ENCODE data around the gene CD200R1.
A peak's percentile ranks its signal among the peaks of the same experiment; 100 is the strongest.

Gene CD200R1, protein sequence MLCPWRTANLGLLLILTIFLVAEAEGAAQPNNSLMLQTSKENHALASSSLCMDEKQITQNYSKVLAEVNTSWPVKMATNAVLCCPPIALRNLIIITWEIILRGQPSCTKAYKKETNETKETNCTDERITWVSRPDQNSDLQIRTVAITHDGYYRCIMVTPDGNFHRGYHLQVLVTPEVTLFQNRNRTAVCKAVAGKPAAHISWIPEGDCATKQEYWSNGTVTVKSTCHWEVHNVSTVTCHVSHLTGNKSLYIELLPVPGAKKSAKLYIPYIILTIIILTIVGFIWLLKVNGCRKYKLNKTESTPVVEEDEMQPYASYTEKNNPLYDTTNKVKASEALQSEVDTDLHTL

DNA sequence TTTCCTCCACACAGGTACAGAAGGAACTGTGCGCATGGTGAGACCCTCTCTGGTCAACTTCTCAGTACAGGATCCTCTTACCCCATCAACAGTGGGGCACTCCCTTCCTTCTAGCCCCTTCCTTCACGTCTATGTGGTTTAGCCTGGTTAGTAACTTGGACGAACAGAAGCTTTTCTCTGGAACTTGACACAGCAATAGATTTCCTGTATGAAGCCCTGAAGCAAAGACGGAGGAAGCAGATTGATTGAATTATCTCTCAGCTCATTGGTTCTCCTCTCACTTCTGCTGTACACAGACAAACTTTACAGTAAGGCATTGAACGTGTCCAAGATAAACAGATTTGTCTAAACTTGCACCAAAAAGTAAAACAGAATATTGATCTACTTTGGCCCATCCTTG is at the start of gene CD200R1:
Gene CD200R1, minus strand, starts transcription at position 210 of the 400 bp plus-strand sequence. CDS start 246 bp downstream, outside the sequence.
- DNase-seq: no peak

DNA sequence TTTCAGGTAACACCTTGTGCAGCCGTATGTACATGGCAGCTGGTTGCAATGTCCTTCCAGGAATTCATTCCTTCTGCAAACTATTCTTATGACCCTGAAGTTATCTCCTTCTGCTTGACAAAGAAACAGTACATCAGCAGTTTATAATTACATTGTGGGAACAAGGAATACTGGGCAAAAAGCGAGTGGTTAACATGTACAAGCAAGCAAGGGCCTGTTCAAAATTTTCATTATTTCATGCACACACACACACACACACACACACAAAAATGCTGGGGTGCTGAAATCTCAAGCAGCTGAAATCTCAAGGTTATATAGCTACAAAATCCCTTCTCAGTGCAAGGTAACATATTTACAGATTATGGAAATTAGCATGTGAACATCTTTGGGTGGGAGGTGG is 46.6 kb upstream of the CD200R1 start:
- DNase-seq: no peak

DNA sequence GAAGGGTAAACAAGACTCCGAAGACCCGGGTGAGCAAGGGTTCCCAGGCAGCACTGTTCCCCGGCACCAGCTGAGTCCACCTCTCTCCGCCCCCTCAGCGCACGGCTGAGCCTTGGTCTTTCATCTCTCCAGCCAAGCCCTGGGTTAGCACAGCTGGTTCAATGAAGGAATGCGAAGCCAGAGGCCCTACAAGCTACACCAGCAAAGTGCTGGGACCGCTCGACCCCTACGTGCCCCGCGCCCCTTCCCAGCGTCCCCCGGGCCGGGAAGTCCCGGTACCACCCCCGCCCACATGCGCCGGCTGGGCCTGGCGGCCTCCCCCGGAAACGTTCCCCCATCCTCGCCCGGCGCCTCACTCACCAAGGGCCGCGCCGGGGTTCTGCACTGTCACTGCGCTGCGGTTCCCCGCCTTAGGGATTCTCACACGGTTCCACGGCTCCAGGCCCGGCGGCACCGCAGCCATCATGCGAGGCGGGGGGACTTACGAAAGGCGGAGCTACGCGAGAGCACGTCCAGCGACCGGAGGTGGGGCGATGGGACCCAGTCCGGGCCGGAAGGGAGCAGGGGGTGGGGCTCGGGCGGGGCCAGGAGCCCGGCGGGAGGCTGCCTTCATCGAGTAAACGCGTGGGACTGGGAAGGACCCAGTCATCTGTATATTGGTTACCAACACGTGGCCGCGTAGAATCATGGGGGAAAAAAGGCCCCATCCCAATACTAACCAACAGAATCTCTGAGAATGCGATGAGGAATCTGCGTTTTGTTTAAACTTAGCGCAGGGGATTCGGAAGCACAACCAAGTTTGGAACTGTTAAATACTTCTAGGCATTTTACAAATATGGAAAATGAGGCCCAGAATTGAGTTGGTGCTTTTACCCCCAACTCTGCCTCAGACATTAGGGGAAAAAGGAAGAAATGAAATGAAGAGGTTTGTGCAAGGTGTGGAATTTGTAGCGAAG is 44.6 kb upstream of the CD200R1 start:
- peak; percentile 77 for DNase-seq

DNA sequence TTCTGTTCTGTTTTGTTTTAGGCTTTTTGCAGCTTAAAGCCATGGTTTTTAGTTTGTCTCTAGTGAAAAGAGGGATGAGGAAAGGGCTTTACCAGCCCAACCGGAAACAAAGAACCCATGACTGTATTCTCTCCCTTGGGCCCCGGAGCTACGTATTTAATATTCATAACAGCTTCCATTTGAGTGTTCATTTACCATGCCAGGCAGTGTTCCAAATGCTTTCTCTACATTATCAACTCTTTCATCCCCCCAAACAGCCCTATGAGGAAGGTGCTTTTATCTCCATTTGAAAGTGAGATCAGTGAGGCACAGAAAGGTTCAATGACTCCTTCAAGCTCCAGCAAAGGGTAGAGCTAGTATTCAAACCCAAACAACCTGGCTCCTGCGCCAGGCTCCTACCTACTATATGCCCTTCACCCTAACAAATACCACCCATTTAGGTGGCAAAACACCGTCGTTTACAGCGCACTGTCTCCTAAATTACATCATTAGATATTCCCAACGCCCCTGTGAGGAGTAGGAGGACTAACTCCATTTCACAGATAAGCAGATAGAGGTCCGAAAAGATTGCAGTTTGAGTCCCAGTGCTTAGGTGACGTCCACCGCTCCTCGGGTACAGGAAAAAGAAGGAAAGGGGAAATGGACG is 43.8 kb upstream of the CD200R1 start:
- DNase-seq: no peak

DNA sequence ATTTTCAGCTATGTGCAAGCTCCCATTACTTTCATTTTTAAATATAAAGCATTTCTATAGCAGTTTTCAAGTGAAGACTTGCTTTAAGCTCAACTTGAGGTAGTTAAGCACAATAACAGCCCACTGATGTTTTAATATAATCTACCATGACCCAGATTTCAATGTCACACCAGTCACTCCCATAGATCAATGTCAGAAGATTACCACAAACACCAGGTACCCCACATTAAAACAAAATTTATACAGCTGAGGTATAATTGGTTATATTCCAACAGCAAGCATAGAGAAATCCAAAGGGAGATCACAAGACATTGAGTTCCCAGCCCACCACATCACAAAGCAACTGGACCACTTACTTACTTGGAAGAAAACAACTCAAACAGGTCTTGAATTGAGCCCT is 38.7 kb upstream of the CD200R1 start:
- DNase-seq: no peak

DNA sequence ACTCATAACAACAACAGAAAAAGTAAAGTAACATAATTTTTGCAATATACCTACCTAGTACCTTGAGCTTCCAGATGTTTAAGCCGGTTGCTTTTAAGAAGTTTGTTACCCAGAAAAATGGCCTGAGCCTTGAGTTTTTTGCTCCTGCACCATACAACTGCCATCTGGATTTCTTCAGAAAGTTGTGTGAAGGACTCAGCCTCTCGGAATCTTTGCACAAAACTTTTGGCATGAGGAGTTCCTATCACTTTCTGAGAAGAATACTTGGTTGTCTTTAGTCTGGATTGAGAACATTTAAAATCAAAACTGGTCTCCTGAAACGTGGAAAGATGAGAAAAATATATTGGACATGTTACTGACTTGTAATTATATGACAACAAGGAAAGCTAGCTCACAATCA is 33.2 kb upstream of the CD200R1 start:
- no peak for DNase-seq

DNA sequence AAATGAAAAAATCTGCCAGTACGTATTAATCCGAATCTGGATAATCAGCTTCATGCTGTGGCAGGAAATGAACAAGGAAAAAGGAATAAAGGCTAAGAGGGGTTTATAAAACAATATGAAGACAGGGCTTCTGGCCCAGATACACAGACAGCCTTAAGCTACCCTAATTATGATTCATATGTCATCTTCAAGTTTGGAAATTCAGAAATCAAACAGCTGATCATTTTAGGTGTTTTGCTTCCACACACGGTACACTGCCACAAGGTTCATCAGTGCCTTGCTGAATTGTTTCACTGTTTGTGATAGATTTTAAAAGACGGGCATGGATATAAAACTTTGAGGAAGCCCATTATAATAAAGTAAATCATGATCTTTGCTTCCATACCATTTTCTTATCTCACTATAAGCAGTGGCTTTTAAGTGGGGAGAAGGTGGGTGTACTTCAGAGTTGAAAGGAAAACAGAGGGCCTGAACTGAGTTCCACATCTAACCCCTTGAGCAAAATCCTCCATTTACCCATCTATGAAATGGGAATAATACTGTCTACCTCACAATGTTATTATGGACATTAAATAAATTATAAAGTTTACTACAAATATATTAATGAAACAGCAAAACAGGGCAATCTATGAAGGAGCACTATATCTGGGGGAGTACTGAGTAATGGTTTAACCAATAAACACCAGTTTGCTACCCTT is 31.6 kb upstream of the CD200R1 start:
- DNase-seq: no peak

DNA sequence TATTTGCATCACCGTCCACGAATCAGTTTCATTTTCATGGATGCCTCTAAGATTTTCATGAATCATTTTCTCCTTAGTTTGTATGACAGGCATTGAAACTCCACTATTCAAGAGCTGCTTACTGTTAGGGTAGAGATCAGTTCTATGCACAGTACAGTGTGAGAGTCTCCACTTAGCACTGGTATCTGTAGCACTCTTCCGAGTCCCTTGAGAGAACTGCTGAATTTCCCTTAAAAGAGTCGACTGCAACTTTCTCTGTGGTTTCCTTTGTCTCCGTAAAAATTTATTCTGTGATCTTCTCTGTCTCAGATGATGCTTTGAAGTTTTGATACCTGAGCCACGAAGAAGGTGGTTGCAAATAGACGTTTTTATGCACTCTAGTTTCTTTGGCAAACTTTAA is 30.7 kb upstream of the CD200R1 start:
- no peak for DNase-seq

DNA sequence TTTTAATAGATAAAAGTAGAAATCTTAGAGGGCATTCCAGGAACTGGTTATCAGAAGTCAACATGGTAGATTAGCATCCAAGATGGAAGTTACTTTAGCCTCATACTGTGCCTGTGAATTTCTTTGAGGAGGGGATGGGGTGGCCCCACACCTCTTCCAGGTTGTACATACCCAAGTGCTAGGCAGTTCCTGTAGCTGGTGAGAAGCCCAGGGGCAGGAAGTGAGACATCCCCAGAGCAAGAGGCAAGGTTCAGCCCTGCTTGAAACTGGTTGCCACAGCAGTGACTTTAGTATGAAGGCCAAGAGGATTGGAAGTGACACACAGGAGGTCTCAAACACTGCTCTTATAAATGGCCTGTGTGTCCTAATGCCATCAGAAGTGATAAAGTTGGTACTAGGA is 27.8 kb upstream of the CD200R1 start:
- no peak for DNase-seq

DNA sequence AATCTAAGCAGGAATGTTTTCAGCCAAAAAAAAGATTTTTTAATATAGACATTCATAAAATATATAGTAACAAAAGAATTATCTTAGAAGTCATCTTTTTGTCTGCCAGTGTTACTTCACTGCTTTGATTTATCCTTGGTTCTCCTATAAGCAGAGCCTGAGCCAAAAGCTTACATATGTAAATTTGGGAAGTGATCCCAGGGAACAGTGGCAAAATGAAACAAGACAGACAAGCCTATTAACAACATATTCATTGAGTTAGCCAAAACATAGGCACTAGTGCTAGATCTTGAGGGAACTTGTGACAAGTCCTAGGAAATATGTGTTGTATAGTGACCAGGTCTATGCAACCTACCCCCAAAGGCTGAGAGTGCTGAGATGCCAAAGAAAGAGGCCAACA is 27.1 kb upstream of the CD200R1 start:
- no peak for DNase-seq

DNA sequence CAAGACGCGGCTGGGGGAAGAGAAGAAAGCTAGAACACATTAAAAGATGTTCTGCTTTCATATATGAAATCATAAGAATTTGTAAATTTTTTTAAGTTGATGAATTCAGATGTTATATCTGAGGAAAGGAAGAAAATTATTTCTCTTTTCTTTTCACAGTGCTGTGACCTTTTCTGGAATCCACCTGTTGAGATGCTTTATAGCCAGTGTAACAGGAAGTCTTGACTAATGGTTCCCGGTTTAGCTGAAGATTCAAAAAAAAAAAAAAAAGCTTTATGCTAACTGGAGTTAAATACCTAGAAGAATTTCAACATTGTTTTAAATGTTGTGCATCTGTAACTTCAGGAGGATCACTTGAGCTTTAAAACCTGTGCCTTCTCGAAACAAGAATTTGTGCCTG is 25.8 kb upstream of the CD200R1 start:
- DNase-seq: no peak

DNA sequence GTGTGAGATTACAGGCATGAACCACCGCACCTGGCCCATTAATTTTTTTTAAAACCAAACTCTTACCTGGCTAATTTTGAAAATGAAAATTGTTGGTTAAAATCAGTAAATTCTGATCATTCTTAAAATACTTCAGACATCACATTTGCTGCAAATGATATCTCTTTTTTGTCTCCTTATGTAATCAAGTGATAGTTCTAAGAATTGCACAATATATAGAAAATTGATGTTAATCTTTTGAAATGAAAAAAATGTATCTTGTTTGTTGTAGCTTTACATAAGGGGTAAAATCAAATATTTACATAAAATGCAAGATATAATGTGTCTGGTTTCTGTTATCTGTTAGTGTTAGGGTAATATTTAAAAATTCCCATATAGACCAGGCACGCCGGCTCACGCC is 20.9 kb upstream of the CD200R1 start:
- DNase-seq: no peak

DNA sequence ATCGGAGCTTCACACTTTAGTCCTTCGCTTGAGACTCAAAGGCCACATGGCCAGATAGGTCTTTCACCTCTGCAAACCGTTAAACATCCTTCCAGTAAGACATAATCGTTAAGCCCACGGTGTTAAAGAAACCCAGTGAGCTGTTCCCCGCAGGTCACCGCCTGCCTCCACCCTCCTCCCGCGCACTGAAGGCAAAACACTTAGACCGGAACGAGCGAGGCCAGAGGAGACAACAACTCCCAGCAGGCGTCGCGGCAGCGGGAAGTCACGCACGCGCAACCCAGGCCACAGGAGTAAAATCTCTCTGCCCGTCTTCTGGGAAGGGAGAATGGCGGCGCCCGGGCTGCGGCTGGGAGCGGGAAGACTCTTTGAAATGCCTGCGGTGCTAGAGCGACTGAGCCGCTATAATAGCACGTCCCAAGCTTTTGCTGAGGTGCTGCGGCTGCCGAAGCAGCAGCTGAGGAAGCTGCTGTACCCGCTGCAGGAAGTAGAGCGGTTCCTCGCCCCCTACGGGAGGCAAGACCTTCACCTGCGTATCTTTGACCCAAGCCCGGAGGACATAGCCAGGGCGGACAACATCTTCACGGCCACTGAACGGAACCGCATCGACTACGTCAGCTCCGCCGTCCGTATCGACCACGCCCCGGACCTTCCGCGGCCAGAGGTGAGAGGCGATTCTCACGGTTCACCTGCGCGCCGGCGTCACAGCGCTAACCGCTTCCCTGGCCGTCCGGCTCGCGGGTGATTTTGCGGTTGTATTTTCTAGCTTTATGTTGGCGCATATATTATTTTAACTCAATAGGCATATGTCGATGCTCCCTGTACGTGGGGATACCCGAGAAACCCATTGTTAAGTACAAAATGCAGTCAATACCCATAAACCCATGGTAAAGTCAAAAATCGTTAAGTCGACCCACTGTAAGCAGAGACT is 16.0 kb upstream of the CD200R1 start, which contains the start of gene GTPBP8:
Gene GTPBP8, plus strand, starts transcription at position 313 of the 931 bp plus-strand sequence. Its CDS starts 16 bp downstream, at position 329.
- peak; percentile 71 for DNase-seq

DNA sequence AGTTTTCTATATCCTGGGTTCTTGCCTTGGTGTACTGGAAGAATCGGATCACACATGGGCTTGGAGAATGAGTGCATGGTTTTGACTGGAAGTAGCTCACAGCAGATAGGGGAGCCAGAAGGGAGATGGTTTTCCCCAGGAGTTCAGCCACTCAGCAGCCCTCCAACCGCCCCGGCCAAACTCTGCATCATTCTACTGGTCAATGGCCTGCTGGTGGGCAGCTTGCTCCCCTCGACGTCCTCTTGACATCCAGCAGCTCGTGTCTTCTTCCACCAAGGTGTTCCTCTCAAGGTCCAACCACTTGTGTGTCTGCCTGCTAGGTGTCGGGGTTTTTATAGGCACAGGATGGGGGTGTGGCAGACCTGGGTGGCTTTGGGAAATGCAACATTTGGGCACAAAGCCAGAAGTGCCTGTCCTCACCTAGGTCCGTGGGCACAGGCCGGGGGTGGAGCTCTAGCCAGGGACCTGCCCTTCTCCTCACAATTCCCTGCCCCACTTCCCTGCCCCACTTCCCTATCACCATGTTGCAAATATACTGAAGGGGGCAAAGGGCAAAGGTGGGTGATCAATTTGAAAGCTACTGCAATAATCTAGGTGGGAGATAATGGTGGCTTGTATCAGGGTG is 12.9 kb upstream of the CD200R1 start:
- no peak for DNase-seq

DNA sequence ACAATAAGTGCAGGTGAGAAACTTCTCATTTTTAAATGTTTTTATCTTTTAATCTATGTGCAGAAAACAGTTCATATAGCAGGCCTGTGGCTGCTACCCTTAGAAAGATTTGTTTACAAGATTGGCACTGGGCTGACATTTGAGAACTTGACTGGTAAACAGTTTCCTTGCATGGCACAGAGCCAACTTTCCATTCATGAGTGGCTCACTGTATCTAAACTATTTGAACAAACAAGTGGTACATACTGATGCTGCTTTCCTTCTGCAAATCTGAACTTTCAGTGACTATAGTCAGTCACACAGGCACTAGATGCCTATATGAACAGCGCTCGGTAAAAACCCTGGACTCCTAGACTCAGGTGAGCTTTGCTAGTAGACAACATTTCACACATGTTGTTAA is 9.6 kb upstream of the CD200R1 start:
- peak; percentile 31 for DNase-seq

DNA sequence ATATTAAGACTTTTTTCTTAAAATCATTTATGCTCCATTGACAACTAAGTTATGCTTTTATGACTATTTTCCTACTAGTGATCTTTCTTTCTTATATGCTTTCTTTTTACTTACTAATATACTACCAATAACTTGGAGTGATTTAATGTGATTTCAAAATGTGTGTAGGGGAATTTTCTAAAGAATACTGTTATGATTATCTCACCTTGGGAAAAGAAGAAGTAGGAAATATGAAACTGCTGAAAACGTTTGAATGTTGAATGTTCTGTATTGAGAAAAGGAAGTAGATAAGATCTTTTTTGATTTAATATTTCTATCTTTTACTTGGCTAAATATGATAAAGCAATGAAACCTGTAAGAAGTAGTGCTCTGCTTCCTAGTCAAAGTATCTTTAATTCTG is 7.8 kb upstream of the CD200R1 start:
- no peak for DNase-seq

DNA sequence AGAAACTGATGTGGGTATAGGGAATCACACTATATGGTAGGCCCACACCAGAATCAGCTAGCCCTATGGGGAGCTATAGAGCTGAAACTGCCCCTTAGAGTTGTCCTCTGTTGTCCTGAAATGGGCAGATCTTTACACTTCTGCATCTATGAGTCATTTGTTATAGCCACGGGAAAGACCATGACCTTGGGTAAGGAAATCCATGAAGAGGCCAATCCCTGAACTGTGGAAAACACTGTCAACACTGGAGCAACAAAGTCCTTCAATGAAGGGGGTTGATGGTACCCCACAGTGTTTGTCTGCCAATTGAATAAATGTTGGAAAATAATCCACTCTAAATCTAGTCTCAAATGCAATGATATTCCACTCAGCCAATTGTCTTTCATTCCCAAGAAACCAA is 5.2 kb upstream of the CD200R1 start:
- no peak for DNase-seq

DNA sequence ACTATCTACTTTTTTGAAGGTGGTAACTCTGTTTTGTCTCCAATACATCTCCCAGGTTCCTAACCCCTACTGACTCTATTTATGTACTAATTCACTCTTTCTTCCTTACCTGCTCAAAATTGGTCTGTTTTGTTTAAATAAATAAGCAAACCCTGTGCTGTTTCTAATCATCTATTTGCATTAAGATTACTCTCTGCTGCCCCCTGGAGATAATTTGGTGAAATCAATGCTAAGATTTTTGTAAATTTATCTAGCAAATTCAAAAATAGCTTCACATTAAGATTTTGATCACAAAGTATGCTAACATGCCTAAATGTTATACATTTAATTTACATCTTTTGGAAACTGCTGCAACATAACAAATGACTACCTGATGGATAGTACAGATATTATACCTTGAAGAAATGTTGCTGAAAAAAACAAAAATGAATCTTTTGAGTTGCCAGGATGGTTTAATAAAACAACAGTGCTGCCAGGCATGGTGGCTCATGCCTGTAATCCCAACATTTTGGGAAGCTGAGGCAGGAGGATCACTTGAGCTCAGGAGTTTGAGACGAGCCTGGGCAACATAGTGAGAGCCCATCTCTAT is 4.4 kb upstream of the CD200R1 start:
- DNase-seq: no peak

DNA sequence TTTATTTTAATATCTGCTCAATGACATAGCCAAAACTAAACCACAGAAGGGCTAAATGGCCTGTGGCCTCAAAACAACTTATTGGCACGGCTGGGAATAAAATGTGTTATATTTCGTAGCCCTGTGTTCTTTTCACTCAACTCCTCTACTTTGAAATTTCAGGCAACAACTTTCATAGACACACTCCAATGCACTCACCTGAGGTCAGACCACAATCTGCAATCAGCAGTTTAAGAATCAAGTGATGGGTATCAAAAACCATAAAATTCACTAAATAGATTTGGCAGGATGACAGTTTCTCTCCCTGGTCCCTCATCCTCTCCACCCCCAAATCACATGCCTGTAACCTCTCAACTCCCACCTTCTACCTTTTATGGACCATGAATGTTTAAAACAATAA is 2.0 kb upstream of the CD200R1 start:
- DNase-seq: no peak

DNA sequence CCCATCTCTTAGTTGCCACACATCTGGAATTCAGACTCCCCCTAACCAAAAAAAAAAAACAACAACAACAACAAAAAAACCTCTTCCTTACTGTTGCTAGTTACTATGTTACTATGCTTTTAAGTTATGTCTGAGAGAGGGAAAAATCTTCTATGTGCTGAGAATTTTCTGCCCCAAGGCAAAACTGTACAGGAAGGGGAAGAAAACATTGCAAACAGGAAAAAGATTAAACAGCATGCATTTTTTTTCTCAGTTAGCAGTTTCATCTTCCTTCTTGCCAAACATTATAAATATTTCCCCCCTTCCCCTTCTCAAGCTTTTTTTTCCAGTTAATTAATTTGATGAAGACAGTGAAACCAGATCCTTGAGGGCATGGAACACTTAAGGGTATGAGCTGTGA is 1.1 kb upstream of the CD200R1 start:
- no peak for DNase-seq

DNA sequence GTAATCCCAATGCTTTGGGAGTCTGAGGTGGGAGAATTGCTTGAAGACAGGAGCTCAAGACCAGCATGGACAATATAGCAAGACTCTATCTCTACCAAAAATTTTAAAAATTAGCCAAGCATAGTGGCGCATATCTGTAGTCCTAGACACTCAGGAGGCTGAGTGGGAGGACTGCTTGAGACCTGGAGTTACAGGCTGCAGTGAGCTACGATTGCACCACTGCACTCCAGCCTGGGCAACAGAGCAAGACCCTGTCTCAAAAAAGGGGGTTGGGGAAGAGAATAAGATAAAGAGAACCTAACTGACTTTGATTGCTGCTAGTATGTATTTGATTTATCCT is 755 bp downstream of the CD200R1 start:
- DNase-seq: no peak

Data from activated T-cell treated with anti-CD3 and anti-CD28 coated beads for 4 hours (primary cell).